ENCODE measurements around the gene RAPGEF4. TPM values are rescaled to one million over a fixed set of nuclear protein-coding genes. Genes with fewer than 3 reads are reported as not detected.

The RAPGEF4 gene
- total and polyA plus RNA-seq, 2 of the 13 experiments (the other 11 are each of a cell fraction or from before 2014, with no cell fraction given) = 0.78 to 0.91 TPM

- TF ChIP-seq ZNF776 (CRISPR knock-in tag; IDR thresholded peaks at IDR 0.05) (no peak), ZSCAN12 (CRISPR knock-in tag; IDR thresholded peaks at IDR 0.05) (no peak), FOXO4 (CRISPR knock-in tag; conservative IDR thresholded peaks at IDR 0.05) (no peak), ZNF556 (CRISPR knock-in tag; IDR thresholded peaks at IDR 0.05; ENCODE audit: borderline replicate concordance) (no peak), ZBTB10 (CRISPR knock-in tag; IDR thresholded peaks at IDR 0.05; ENCODE audit: borderline replicate concordance) (no peak), DRAP1 (CRISPR knock-in tag; IDR thresholded peaks at IDR 0.05) (no peak), RERE (CRISPR knock-in tag; IDR thresholded peaks at IDR 0.05; ENCODE audit: low read depth) (no peak), ZNF713 (CRISPR knock-in tag; IDR thresholded peaks at IDR 0.05) (no peak), NR2F2 (IDR thresholded peaks at IDR 0.05; ENCODE audit: borderline replicate concordance, low read depth) (no peak), USF2 (IDR thresholded peaks at IDR 0.05; ENCODE audit: low read depth, low read length) (no peak), USF2 (CRISPR knock-in tag; IDR thresholded peaks at IDR 0.05; ENCODE audit: borderline replicate concordance) (no peak), HOXA5 (CRISPR knock-in tag; IDR thresholded peaks at IDR 0.05) (no peak), ZMYM3 (CRISPR knock-in tag; IDR thresholded peaks at IDR 0.05) (no peak), MAF1 (CRISPR knock-in tag; IDR thresholded peaks at IDR 0.05; ENCODE audit: borderline replicate concordance) (no peak), TEAD3 (CRISPR knock-in tag; optimal IDR thresholded peaks at IDR 0.05; ENCODE audit: borderline replicate concordance) (peak; percentile 82), ZNF12 (CRISPR knock-in tag; IDR thresholded peaks at IDR 0.05) (peak; percentile 42; the same call in 1 of the 2 replicates), ZNF207 (IDR thresholded peaks at IDR 0.05; ENCODE audit: borderline replicate concordance) (no peak), ZFP90 (CRISPR knock-in tag; IDR thresholded peaks at IDR 0.05; ENCODE audit: borderline replicate concordance) (no peak)
Measured at GRCh38 chr2:173058673-173059072, 323.0 kb downstream of the RAPGEF4 start (continued).

Data from HepG2 (cell line).